ENCODE results near the gene ARHGAP12.

DNA sequence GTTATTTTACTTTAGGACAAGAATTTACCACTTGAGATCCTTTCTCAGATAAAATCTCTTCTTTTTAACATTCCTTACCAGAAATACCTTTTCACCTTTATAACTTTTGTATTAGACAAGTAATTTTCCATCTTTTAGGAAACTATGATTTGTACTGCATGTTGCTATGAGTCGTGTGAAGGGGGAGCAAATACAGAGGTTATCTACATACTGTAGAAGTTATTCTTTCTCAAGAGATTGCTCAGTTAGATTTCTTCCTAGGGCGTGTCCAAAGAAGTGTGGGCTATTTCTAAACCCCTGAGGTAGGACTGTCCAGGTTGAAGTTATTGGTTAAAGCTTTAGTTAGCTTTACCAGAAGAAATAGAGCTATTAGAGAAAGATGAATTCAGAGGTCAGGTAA, 30.2 kb upstream of the ARHGAP12 start:
- TF ChIP-seq EZH2phosphoT487 (IDR thresholded peaks at IDR 0.05; ENCODE audit: insufficient read depth, low read depth) (no peak), EZH2 (IDR thresholded peaks at IDR 0.05; ENCODE audit: insufficient read depth, poor library complexity, severe bottlenecking) (no peak)
